HG03521 (cell line): ENCODE data around the gene CTNNBL1.

ENCODE experiments used
- ATAC-seq: cut with Tn5 transposase; IDR thresholded peaks from one replicate; pipeline ENCODE4 v1.9.1; 2021; ENCODE audit warnings: mild to moderate bottlenecking, moderate library complexity; ENCODE audit not compliant: unreplicated experiment

The CTNNBL1 gene

DNA sequence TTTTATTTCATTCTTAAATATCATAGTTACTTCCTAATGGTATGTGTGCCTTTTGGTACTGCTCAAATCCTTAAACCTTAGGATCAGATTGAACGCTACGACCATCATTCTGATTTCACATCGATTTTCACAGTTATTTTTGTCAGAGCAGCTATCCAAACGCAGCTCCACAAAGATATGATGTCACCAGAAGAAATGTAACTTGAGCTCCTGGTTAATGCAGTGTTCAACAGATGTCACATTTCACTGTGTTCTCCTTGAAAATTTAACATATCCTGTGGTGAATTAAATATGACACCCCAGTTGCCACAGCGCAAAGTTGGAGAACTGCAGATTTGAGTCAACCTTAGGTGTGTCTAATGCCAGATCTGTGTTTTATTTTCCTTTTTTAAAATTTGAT lies 81.4 kb downstream of the CTNNBL1 start:
- ATAC-seq: no peak

DNA sequence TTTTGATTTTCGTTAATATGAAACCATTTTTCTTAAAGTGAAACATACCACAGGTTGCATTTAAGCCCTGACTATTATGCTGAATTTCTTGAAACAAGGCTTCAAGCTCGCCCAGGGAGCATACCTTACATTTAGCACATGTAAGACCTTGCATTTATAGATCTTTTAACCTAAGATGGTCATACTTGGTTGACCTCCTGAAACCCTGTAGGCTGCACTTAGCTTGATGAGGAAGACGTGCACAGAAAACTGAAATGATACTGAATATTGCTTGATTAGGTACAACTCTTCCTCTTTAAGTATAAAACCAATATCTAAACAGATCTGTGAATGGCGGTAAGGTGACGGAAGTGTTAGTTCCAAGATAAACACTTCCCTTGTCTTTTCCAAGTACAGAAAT lies 82.2 kb downstream of the CTNNBL1 start:
- no peak for ATAC-seq

DNA sequence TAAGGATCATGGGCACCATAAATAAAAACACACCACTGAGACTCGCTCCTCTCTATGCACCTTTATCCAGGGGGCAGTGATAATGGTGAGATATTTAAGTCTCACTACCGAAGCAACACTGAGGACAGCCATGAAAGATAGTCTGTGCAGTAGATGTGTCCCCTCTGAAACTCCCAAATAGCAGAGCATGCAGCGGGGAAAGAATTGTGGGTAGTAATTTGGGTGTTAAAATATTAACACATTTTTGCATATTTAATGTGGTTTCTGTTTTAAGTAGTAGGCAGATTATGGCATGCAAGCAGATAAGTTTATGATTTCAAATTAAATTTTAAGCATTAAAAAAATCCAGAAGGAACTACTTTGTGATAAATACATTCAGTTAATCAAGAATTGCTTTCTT lies 82.7 kb downstream of the CTNNBL1 start:
- no peak for ATAC-seq

DNA sequence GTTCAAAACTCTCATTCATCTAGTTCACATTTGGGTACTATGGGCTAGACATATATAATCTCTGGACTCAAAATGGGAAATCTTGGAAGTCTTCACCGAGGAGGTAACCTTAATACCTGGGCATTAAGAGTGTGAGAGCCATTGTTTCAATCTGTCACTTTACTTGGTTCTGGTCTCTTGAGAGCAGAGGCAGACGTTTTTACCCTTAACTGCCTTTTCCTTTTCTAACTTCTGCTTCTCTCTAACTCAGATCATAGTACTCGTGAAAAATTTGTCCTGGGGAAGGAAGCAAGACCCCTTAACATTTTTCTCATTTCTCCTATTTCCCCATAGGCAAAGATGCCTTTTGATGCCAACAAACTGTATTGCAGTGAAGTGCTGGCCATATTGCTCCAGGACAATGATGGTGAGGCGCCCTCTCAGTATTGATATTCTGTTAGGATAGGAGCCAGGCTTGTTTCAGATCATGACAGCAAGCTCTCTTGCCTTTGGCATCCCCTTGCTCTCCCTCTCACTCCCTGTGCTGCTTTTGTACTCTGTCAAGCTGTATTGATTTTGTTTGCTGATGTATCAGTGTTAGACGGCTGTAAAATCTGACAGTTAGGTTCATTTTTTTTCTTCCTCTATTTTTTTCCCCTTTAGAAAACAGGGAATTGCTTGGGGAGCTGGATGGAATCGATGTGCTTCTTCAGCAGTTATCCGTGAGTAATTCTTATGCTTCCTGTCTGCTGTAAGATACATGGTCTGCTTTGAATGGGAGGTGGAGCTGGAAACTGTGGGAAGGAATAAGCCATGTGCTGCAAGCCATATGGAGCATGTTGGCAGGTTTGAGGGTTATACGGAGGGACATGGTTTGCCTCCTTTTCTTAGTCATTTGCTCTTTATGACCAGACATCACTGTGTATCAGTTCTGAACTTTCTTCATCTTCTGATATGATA lies 83.5 kb downstream of the CTNNBL1 start:
- no peak for ATAC-seq

DNA sequence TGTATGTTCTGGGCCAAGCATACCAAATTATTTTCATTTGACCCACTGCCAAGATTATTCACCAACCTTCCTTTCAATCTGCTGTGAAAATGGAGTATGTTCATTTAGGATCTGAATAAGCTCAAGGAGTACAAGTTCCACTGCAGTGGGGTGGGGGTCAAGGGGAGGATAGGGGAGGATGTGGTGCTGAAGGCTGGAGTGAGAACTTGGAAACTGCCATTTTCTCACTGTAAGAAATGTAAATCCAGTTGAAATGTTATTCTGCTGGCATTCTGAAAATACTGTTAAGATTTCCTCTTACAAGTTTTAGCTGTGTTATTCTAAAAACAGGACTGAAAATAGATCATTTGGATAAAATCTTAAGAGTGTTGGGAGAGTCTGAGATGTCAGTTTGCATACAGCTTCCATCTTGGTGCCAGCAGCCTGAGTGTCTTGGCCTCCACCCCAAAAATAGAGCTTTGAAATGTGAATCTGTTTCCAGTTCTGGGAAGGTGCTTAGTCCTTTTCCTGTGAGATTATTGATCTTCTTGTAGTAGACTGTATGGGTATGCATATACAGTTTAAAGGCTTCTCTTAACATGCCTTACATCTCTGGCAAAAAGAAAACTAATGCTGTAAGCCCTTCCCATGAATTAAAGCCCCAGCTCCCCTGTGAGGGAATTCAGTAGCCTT lies 84.3 kb downstream of the CTNNBL1 start:
- no peak for ATAC-seq

DNA sequence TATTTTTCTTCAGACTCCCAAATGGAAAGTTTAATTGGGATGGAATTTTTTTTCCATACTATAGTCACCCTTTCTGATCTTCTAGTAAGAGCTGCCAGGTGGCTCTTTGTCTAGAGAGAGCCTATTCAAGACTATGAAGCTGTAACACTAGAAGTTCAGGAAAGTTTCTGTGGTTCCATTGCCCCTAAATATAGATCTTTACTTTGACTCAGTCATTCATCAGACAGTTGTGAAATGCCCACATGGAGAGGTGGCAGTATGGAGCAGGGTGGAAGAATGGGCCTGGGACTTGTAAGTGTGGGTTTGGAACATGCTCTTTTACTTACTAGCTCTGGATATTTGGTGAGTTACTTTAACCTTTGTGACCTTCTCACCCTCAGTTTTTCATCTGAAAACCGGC lies 87.8 kb downstream of the CTNNBL1 start:
- ATAC-seq: no peak

DNA sequence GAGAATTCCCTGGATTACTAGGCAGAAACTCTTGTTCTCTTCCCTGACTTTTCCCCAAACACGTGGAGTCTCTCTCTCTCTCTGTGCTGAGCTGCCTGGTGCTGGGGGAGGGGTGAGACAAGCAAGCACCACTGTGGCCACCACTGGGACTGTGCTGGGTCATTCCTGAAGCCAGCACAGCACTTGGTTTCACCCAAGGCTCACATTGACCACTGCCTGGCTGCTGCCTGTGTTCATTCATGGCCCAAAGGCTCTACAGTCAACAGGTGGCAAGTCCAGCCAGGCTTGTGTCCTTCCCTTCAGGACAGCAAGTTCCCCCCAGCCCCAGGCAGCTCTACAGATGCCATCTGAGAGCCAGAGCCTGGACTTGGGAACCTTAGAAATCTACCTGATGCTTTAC lies 92.2 kb downstream of the CTNNBL1 start:
- no peak for ATAC-seq

DNA sequence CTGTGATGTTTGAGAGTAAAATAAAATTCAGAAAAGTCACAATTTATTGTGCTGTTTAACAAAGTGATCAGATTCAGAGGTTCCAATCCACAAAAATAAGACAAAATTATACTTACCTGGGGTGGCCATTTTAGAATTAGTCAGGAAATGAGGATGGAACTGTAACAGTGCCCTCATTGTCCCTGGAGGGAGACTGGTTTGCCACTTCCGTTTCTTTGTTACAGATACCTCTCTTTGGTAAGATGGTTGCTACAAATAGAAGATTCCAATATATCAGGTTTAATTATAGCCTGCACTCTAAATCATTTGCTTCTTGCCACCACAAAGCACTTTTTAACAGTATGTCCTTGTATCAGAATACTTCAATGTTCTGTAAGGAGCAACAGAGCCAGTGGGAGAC lies 95.6 kb downstream of the CTNNBL1 start:
- ATAC-seq: no peak

DNA sequence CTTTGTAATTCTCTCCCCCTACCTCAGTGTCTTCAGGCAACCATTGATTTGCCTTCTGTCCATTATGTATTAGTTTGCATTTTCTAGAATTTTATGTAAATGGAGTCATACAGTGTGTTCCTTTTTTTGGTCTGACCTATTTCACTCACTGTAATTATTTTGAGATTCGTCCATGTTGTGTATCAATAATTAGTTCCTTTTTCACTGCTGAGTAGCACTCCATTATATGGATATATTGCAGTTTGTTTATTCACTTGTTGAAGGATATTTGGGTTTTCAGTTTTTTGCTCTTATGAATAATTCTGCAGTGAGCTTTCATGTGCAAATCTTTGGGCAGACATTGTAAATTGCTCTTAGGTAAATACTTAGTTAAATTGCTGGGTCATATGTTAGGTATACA lies 97.1 kb downstream of the CTNNBL1 start:
- no peak for ATAC-seq

DNA sequence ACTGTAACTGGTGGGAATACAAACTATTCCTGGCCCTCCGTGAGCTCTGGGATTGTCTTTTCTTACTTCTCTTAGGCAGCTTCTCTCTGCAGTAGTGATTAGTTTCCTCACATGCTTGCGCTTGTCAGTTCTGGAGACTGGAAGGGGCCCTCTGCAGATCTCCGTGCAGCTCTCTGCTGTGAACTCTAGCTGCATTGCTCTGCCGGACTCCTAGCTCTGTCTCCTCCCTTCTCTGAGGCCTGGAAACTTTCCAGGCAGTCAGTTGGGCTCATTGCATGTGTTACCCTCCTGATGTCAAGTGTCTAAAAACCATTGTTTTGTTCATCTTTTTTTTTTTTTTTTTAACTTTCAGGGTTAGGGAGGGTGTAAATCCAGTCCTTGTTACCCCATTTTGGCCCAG lies 102.3 kb downstream of the CTNNBL1 start:
- no peak for ATAC-seq

DNA sequence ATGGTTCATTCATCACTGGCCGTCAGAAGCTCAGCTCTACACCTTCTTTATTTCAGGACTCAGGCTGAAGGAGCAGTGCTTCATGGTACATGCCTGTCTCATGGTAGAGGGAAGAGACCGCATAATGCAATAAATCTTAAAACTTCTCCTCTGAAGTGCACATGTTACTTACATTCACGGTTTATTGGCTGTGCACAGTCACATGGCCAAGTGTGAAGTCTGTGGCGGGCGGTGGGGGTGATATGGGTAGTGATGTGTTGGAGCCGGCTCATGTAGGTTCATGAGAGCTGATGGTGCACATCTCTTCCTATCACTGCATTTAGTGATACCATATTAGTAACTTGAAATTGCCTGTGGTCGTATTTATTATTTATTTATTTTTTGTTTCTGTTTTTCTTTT lies 102.9 kb downstream of the CTNNBL1 start:
- no peak for ATAC-seq

DNA sequence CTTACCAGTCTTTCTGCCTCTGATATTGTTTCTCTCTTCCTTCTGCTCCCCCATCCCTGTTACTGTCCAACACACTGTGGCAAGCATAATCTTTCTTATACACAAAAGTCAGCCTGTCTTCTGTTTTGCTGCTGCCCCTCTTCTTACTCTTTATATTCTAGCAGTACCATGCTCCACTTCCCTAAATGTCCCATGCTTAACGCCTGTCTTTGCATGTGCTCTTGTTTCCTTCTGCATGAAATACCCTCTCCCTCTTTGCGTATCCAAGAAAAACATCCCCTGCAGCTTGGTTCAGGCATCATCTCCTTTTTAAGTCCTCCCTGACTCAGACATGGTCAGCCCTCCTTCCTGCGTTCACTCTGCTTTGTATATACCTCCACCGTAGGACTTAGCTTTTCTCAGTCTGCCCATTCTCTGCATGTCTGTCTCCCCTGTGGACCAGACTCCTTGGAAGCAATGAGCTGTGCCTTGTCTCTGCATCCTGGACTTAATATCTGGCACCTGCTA lies 103.9 kb downstream of the CTNNBL1 start:
- ATAC-seq: no peak

DNA sequence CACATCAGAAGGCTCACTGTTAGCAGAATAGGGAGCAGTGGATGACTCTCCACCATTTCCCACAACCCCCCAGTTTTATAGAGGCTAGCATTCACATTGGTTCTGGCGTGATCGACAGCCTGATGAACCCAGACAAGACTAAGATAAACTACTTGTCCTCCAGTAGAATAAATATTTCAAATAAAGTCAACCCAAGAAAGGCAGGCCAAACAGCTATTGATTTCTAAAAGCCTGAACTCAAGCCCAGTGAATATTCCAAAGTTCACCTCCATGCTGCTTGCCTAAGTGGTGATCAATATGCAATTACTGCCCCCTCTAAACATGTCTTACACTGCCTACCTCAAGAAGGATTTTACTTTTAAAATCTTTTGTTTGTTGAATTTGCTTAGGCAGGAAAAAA lies 104.5 kb downstream of the CTNNBL1 start:
- no peak for ATAC-seq

DNA sequence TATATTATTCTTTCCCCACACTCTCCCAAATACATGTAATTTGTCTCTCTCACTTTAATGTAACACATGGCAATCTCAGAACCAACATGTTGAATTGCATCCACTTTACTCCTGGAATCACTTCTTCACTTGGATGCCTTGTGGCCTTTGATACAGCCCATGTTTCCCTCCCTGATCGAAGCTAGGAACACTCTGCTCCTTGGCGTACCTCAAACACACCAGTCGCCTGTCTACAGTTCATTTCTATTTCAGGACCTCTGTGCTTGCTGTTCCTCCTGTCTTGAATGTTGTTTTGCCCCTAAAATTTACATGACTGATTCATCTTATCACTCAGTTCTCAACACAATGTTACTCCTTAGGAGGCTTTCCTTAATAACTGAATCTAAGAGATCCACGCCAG lies 106.8 kb downstream of the CTNNBL1 start:
- ATAC-seq: no peak

DNA sequence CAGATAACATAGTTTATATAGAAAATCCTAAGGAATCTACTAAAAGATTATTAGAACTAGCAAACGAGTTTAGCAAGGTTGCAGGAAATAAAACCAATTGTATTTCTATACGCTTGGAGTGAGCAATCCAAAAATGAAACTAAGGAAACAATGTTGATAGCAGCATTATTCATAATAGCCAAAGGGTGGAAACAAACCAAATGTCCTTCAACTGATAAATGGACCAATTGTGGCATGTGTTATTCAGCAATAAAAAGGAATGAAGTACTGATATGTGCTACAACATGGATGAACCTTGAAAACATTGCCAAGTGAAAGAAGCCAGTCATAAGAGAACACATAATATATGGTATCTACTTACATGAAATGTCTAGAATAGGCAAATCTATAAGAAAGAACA lies 108.1 kb downstream of the CTNNBL1 start:
- no peak for ATAC-seq

DNA sequence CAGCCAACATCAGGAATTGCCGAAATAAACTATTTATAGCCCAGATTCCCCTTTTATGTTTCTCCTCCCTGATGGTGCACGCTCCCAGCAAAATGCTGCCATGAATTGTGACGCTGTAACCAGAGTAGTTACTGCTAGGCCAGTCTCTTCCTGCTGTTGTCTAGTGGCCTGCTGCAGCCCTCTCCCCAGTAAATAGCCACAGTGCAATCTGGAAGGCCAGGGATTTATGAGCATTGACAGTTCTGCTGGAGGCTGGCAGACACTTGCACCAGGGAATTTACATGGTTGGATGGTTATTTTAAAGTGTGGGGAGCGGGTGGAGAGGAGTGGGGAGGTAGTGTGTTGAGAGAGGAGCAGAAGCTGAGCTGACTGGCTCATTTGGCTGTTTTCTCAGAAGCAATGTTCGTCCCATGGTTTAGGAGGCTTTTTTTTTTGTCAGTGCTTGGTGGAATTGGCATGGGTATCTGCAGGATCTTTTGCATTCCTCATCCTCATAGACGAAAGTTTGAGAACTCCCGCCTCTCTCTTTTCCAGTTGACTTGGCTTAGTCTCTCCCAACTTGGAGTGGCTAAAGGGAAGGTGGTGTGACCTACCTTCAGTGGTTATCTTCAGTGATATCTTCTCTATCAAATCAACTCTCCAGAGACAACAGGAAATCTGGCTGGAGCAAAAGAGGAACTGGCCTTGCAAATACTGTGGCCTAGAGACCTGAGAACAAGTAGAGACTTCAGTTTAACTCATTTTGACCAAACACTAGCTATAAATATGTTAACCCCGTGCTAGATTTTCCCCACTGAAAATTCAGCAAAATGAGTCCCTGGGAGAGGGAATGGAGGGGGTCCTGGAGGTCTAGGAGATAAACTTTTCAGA lies 109.8 kb downstream of the CTNNBL1 start:
- ATAC-seq: peak; percentile 54

DNA sequence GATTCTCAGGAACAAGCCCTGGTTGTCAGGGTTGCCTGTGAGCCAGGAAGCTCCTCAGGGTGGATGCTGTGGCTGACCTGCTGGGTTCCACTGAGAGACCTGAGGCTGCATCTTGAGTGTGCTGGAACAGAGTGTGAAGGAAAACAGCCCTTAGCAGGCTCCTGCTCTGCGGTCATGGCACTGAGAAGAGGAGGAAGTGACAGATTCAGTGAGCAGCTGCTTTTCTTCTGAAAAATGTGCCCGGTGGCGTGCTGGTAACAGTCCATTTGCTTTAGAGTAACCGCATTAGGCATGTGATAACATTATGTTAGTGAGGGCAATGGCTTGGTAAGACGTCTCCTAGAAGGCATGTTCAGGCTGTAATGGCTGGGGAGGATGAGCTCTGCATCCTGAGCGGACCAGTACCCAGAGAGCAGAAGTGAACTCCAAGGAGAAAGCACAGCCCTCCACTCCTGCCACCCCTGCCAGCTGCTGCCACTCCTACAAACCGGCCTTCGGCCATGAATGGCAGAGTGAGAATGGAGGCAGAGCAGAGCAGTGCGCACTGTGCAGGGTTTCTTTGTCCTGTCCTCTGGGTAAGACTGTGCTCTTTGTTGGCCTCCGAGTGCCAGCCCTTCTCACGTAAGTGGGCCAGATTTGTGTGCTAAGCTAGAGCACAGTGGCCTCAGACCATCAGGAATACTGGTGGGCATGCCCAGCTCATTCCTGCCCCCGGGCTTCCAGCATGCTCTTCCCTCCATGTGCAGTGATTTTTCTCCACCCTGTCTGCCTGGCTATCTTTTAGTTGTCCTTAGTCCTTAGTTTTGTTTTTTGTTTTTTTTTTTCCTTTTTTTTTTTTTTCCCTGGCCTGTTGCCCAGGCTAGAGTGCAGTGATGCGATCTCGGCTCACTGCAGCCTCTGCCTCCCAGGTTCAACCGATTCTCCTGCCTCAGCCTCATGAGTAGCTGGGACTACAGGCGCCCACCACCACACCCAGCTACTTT lies 111.0 kb downstream of the CTNNBL1 start:
- peak; percentile 56 for ATAC-seq

DNA sequence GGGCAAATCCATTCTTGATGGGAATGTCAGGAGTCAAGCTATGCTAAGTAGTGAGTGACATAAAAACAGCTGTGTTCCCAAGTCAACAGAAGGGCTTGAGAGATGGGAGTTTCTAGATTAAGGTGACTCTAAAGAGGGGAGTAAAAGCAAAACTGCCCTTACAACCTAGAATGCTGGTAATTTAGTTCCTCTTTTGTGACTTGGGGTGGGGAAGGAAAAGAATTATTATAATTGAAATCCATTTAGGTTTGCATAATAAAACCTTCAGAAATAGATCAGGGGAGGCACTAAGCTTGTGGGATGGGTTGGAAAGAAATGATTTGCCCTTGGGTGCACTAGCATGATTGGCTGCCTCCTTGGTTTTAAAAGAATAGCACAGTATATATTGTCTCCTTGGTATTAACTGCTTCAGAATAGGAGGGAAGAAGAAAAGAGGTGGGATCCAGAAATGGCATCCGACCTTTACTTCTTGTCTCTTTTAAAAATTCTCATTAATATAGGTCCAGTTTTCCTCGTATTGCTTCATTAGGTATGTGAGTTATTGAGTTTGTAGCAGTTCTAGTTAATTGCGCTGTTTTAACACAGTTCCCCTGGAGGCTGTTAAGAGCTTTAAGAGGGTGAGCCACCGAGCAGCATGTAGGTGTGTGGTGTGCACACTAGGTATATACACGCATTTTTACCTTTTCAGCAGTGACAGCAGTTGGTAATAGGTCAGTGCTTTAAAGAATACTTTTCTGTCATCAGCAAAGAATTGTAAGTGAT lies 113.8 kb downstream of the CTNNBL1 start:
- no peak for ATAC-seq
